ENCODE measurements around the gene ROPN1B. TPM values are rescaled to one million over a fixed set of nuclear protein-coding genes. Genes with fewer than 3 reads are reported as not detected.

Gene ROPN1B
- total RNA-seq, 1 experiment from 2014 or later = not detected

DNA sequence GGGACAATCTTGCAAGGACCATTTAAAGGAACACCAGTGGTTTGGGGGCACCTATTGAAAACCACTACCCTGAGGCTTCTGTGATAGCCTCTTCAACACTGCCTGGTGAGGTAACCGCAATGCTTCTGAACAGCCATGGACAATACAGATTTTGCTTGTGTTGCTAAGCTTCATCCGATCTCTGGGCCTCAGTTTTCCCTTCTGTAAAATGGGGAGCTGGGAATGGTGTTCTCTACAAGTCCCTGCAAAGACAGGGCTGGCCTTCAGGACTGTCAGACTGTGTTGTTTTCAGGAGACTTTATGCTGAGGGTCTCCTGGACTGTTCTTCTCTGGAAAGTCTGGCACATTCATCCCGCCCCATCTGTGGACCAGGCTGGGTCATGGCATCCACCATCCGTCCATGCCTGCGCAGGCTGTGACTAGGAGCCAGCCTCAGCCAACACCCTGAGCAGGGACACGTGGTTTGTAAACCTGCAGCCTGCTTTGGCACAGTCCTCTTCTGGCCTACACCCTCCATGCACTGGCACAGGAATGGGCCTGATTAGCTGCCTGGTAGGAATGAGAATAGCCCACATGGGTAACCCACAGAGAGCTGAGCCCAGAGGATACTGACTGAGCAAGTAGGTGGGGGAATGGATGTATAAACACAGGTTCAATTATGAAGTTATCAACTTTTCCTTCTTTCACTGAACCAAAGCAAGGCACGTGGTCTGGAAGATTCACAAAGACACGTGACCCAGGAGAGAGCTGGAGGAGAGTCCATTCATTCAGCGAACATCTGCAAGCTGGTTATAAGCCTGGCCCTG lies 55.3 kb downstream of the ROPN1B start:
- intact Hi-C loops (cut with micrococcal nuclease; ENCODE audit: unreplicated experiment) = no loop called here
- H3K4me3 ChIP-seq (ENCODE audit: low read depth, low read length, poor library complexity, severe bottlenecking) = no peak overlapping the region
- no peak for DNase-seq (ENCODE audit: low spot score)
- no peak for TF ChIP-seq EZH2 (IDR thresholded peaks at IDR 0.05; ENCODE audit: borderline replicate concordance, low read depth, low read length, poor library complexity, severe bottlenecking)
- TF ChIP-seq, protein P1, sequence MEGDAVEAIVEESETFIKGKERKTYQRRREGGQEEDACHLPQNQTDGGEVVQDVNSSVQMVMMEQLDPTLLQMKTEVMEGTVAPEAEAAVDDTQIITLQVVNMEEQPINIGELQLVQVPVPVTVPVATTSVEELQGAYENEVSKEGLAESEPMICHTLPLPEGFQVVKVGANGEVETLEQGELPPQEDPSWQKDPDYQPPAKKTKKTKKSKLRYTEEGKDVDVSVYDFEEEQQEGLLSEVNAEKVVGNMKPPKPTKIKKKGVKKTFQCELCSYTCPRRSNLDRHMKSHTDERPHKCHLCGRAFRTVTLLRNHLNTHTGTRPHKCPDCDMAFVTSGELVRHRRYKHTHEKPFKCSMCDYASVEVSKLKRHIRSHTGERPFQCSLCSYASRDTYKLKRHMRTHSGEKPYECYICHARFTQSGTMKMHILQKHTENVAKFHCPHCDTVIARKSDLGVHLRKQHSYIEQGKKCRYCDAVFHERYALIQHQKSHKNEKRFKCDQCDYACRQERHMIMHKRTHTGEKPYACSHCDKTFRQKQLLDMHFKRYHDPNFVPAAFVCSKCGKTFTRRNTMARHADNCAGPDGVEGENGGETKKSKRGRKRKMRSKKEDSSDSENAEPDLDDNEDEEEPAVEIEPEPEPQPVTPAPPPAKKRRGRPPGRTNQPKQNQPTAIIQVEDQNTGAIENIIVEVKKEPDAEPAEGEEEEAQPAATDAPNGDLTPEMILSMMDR (conservative IDR thresholded peaks at IDR 0.05; ENCODE audit: low read depth, low read length) = no peak
- no peaks in the 10 kb centered on the region for H3K4me1 ChIP-seq (ENCODE audit: insufficient read depth, low read length, poor library complexity, severe bottlenecking)
- ChIA-PET POLR2A (ENCODE audit: low non-redundant PET) (no interaction called here), CTCF (no interaction called here)
- H3K36me3 ChIP-seq (ENCODE audit: insufficient read depth, low read length, poor library complexity, severe bottlenecking) = no peaks in the 10 kb centered on the region
- no TSS peak for BruUV-seq (replicated peaks)
- peaks cover 18% of the 10 kb centered on the region for H3K9me3 ChIP-seq (ENCODE audit: low read depth, low read length, poor library complexity, severe bottlenecking)
- no peak overlapping the region for H3K27ac ChIP-seq (ENCODE audit: low read depth, low read length, poor library complexity, severe bottlenecking)
- no peaks in the 10 kb centered on the region for H3K27me3 ChIP-seq (replicated peaks; ENCODE audit: insufficient read depth, low read depth, low read length, poor library complexity)

DNA sequence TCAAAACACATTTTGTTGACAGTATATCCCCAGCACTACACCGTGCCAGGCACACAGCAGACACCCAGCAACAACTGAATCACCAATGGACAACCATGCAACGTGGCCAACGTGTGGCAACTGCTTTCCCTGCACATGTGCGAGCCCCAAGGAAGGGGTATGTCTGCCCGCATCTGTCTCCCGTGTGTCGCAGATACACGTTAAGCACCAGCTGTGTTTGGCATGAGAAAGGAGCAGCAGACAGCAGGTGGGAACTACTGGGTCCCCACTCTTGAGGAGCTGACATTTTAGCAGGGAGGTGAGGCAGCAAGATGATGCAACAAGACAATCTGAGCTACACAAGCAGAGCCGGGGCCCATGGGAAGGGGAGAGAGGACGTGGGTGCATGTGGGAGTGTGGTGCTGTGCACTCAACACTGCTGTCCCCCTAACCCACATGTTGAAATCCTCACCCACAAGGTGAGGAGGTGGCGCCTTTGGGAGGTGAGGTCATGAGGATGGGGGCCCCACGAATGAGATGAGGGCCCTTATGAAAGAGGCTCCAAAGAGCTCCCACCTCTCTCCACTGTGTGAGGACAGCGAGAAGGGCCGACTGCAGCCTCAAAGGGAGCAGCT lies 56.2 kb downstream of the ROPN1B start:
- intact Hi-C loops (cut with micrococcal nuclease; ENCODE audit: unreplicated experiment) = no loop called here
- H3K9me3 ChIP-seq (ENCODE audit: low read depth, low read length, poor library complexity, severe bottlenecking) = peaks cover 18% of the 10 kb centered on the region

DNA sequence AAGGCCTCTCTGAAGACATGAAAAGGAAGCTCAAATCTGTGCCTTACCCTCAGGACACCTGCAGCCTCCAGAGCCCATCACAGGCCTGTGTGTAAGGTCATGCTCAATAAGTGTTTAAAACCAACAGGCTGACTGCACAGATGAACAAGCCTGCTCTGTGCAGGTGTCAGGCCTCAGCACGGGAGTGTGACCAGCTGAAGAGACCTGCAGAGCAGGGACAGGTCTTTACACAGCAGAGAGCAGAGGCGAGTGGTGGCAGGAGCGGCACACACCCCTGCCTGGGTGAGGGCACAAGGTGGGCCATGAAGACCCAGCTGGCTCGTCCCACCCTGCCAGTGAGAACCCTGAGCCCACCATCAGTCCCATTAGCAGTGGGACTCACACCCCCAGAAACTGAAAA lies 56.9 kb downstream of the ROPN1B start:
- Histone ChIP-seq H3K4me1 (ENCODE audit: insufficient read depth, low read length, poor library complexity, severe bottlenecking) (peaks cover 4% of the 10 kb centered on the region), H3K27me3 (replicated peaks; ENCODE audit: insufficient read depth, low read depth, low read length, poor library complexity) (no peaks in the 10 kb centered on the region), H3K9me3 (ENCODE audit: low read depth, low read length, poor library complexity, severe bottlenecking) (peaks cover 18% of the 10 kb centered on the region), H3K4me3 (ENCODE audit: low read depth, low read length, poor library complexity, severe bottlenecking) (no peak overlapping the region), H3K27ac (ENCODE audit: low read depth, low read length, poor library complexity, severe bottlenecking) (no peak overlapping the region), H3K36me3 (ENCODE audit: insufficient read depth, low read length, poor library complexity, severe bottlenecking) (no peaks in the 10 kb centered on the region)
- no peak for TF ChIP-seq EZH2 (IDR thresholded peaks at IDR 0.05; ENCODE audit: borderline replicate concordance, low read depth, low read length, poor library complexity, severe bottlenecking)
- TF ChIP-seq, protein P1 (conservative IDR thresholded peaks at IDR 0.05; ENCODE audit: low read depth, low read length) = no peak
- ChIA-PET CTCF (no interaction called here), POLR2A (ENCODE audit: low non-redundant PET) (no interaction called here)
- DNase-seq (ENCODE audit: low spot score) = no peak
- no TSS peak for BruUV-seq (replicated peaks)
- intact Hi-C loops (cut with micrococcal nuclease; ENCODE audit: unreplicated experiment) = no loop called here

More for the DNA sequence above, 56.2 kb downstream of the ROPN1B start:
- no TSS peak for BruUV-seq (replicated peaks)
- H3K4me3 ChIP-seq (ENCODE audit: low read depth, low read length, poor library complexity, severe bottlenecking) = no peak overlapping the region
- ChIA-PET CTCF (no interaction called here), POLR2A (ENCODE audit: low non-redundant PET) (no interaction called here)
- TF ChIP-seq, protein P1 (conservative IDR thresholded peaks at IDR 0.05; ENCODE audit: low read depth, low read length) = no peak
- no peak for DNase-seq (ENCODE audit: low spot score)
- H3K36me3 ChIP-seq (ENCODE audit: insufficient read depth, low read length, poor library complexity, severe bottlenecking) = no peaks in the 10 kb centered on the region
- no peak overlapping the region for H3K27ac ChIP-seq (ENCODE audit: low read depth, low read length, poor library complexity, severe bottlenecking)
- peaks cover 4% of the 10 kb centered on the region for H3K4me1 ChIP-seq (ENCODE audit: insufficient read depth, low read length, poor library complexity, severe bottlenecking)
- H3K27me3 ChIP-seq (replicated peaks; ENCODE audit: insufficient read depth, low read depth, low read length, poor library complexity) = no peaks in the 10 kb centered on the region
